Heart left ventricle (tissue), 16 donors: Measurements from ENCODE around the gene SSH2. TPM values are rescaled to one million over a fixed set of nuclear protein-coding genes. Genes with fewer than 3 reads are reported as not detected.

Experiments used
- ATAC-seq, 4 donors: fragments of 200-7000 bp; cut with Tn5 transposase; one replicate each; pipeline ENCODE4 v1.9.1; 2020 to 2022; ENCODE audit warnings: moderate library complexity in 4 of 4, mild to moderate bottlenecking in 3 of 4, moderate number of reproducible peaks in 1 of 4
- DNase-seq, 5 donors: peaks; one replicate each; pipeline ENCODE4 v3.0.0-alpha.2; 2020
- H3K27ac ChIP-seq, 12 donors: fragments of 200-600 bp; sonication (generic) in 4 of 12; one replicate each; pipeline versions ENCODE4 v1.5.0 to v1.8.0; 2016 to 2022; ENCODE audit warnings: mild to moderate bottlenecking in 2 of 12
- H3K27me3 ChIP-seq, 9 donors: fragments of 200-600 bp; sonication (generic) in 2 of 9; one replicate each; pipeline versions ENCODE4 v1.5.1 to v1.8.0; 2016 to 2022; ENCODE audit warnings: mild to moderate bottlenecking in 3 of 9
- H3K36me3 ChIP-seq, 9 donors: fragments of 200-600 bp; sonication (generic) in 2 of 9; one replicate each; pipeline versions ENCODE4 v1.5.0 to v1.8.0; 2018 to 2022; ENCODE audit warnings: mild to moderate bottlenecking in 2 of 9
- H3K4me1 ChIP-seq, 12 donors: fragments of 200-600 bp; sonication (generic) in 4 of 12; one replicate each; pipeline versions ENCODE4 v1.5.0 to v1.8.0; 2016 to 2022; ENCODE audit warnings: mild to moderate bottlenecking in 3 of 12
- H3K4me3 ChIP-seq, 12 donors: fragments of 200-600 bp; sonication (generic) in 4 of 12; one replicate each; pipeline versions ENCODE4 v1.5.0 to v1.8.0; 2017 to 2022; ENCODE audit warnings: mild to moderate bottlenecking in 9 of 12, moderate library complexity in 4 of 12
- H3K9me3 ChIP-seq, 12 donors: fragments of 200-600 bp; sonication (generic) in 4 of 12; one replicate each; pipeline versions ENCODE4 v1.5.0 to v1.8.0; 2016 to 2022; ENCODE audit warnings: mild to moderate bottlenecking in 1 of 12
- POLR2A ChIP-seq, 2 donors: fragments of 450-650 bp; IDR thresholded peaks; one replicate each; pipeline ENCODE4 v1.6.1; 2017; ENCODE audit warnings: antibody characterized with exemption in 2 of 2, mild to moderate bottlenecking in 2 of 2, moderate library complexity in 2 of 2
- WGBS, 4 donors: extraction: QIAGEN DNeasy Blood & Tissue Kit in 2 of 4; methylation state at CpG; one replicate each; pipeline versions ENCODE4 v1.1.5 to v1.1.7; 2013 to 2018; 5-methylcytosine and 5-hydroxymethylcytosine counted together
- intact Hi-C, 10 donors: fragments of 100-400 bp; cut with DNase I; formaldehyde crosslinking; loops; one replicate each; pipeline versions ENCODE4 v1.11.1 to v1.14.2; 2022
- long read RNA-seq, 3 donors: library from polyadenylated mRNA; unstranded; transcript quantifications; one replicate each; pipeline ENCODE4 v2.0.0, GENCODE V29; 2020 to 2021
- polyA plus RNA-seq, 2 donors: library from polyadenylated mRNA; stranded (reverse); fragments of 200-250 nt; gene quantifications; one replicate each; pipeline ENCODE4 v1.2.3, GENCODE V29; 2013
- total RNA-seq, 9 donors: library from RNA; depleted of rRNA in 2 of 9; stranded (reverse); fragments of >200 nt in 2 of 9; fragmentation: NEBNext Ultra II Directional in 3 of 9; extraction: Animal tissue kit (Norgen Biotek cat#: 25700) in 3 of 9; gene quantifications; one replicate each; pipeline versions ENCODE4 v1.1.0 to v1.2.4, GENCODE V29; 2016 to 2023
- TF ChIP-seq, protein P1 (sequence below), 12 donors: fragments of 200-600 bp; sonication (generic) in 4 of 12; IDR thresholded peaks; one replicate each; pipeline versions ENCODE4 v1.5.0 to v1.8.0; 2018 to 2022; ENCODE audit warnings: antibody characterized with exemption in 12 of 12, mild to moderate bottlenecking in 5 of 12
- donor health status: ischemic (EF 13 %, LVEDD 7.1; RV severe dilation, severe dysfunction).
- donor health status: healthy with polysubstance abuse.
- donor health status: DM: no; HTN: yes; CAD: no.
- donor health status: DM: no; HTN: no; CAD: no.
- donor health status: ischemic (EF 25% LVEDD 6.9; RV normal size, moderate dysfunction).
- donor health status: ischemic (EF 25% LVEDD 5.7; RV mildly dilated, moderate dysfunction).
- donor health status: healthy.
- donor health status: DM: yes; HTN: yes; CAD: no.
- donor health status: ischemic (EF 35%, LVEDD 5.7; RV mildly dilated, moderate dysfunction).
- donor health status: nonischemic (EF 11% LVEDD 7.7; RV severe dilation, severe dysfunction).
- donor health status: DM: yes; HTN: yes; CAD: no.
- donor health status: PGD.
- donor health status: ischemic (EF 29% LVEDD 5.4; RV normal size, mild dysfunction).
- donor health status: nonischemic (EF 23%, LVEDD 6.1; RV moderate dilation, normal function).

Gene SSH2, protein sequence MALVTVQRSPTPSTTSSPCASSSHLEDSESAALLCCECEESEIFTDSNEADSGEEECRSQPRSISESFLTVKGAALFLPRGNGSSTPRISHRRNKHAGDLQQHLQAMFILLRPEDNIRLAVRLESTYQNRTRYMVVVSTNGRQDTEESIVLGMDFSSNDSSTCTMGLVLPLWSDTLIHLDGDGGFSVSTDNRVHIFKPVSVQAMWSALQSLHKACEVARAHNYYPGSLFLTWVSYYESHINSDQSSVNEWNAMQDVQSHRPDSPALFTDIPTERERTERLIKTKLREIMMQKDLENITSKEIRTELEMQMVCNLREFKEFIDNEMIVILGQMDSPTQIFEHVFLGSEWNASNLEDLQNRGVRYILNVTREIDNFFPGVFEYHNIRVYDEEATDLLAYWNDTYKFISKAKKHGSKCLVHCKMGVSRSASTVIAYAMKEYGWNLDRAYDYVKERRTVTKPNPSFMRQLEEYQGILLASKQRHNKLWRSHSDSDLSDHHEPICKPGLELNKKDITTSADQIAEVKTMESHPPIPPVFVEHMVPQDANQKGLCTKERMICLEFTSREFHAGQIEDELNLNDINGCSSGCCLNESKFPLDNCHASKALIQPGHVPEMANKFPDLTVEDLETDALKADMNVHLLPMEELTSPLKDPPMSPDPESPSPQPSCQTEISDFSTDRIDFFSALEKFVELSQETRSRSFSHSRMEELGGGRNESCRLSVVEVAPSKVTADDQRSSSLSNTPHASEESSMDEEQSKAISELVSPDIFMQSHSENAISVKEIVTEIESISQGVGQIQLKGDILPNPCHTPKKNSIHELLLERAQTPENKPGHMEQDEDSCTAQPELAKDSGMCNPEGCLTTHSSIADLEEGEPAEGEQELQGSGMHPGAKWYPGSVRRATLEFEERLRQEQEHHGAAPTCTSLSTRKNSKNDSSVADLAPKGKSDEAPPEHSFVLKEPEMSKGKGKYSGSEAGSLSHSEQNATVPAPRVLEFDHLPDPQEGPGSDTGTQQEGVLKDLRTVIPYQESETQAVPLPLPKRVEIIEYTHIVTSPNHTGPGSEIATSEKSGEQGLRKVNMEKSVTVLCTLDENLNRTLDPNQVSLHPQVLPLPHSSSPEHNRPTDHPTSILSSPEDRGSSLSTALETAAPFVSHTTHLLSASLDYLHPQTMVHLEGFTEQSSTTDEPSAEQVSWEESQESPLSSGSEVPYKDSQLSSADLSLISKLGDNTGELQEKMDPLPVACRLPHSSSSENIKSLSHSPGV (N-terminal part only)
- 10 to 100 TPM; 27.3 to 46.7 (median 38.2) TPM for total RNA-seq
- 10 to 100 TPM; 20.8 to 26.0 TPM for polyA plus RNA-seq
- long read RNA-seq, donor 1, partial matches to known transcripts = 0 of 18 reads
- long read RNA-seq, donor 1, other reads (novel, unspliced or antisense) = 16 of 18 reads
- long read RNA-seq, donor 2, partial matches to known transcripts = 0 of 10 reads
- long read RNA-seq, donor 2, other reads (novel, unspliced or antisense) = 9 of 10 reads
- long read RNA-seq, donor 3, partial matches to known transcripts = 1 of 18 reads
- long read RNA-seq, donor 3, other reads (novel, unspliced or antisense) = 13 of 18 reads

DNA sequence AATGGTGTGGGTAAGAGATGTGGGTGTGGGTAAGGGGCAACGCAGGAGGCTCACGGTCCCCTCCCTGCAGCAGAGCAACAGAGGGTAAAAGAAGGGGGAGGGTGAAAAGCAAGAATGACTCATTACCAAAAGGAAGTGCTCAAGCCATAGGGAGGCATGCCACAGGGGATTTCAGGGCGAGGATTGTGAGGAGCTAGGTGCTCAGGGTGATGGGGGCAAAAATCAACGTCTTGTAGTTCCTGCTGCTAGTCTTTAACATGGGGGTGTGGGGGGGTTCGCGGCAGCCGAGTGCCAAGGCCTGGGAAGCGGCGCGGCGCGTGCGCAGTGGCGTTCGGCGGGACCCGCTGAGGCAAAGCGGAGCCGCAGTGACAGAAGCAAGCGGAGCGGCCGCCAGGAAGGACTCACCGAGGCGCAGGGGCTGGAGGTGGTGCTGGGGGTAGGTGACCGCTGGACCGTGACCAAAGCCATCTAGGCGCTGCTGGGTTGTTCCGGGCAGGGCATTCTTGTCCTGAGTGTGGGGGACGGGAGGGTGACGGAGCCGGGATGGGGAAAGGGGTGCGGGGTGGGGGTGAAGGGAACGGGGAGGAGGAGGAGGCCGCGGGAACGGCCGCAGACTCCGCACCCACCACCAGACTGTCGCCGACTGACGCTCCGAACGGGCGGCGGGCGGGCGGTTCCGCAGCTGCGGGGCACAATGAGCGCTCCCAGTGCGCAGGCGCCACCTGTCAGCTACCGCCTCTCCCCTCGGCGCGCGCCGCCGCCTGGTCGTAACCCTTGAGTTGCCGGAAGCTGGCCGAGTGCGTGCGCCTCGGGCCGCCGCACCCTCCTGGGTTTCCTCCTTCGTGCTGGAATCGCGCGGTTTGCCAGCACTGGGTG is at the start of gene SSH2:
Gene SSH2 (minus strand): TSS at position 696 of the 876 bp plus-strand sequence. CDS start 228 bp downstream, at position 468.
- intact Hi-C loops = loop anchor here (1.0 to 10.0 kb wide), 14 partner anchors 42 to 347 kb away; no protein-coding TSS in a partner anchor
- Histone ChIP-seq H3K9me3 (no peaks in the 10 kb centered on the region), H3K4me1 (peaks cover 0 to 40% (median 31%) of the 10 kb centered on the region in 12 donors), H3K27me3 (no peaks in the 10 kb centered on the region), H3K36me3 (peaks cover 0 to 4% (median 0%) of the 10 kb centered on the region in 9 donors), H3K27ac (peak within 1 kb of the TSS; percentile 46 to 93 (median 88)), H3K4me3 (peak within 1 kb of the TSS; percentile 65 to 95 (median 83))
- TF ChIP-seq POLR2A (IDR thresholded peaks at IDR 0.05) = peak in 1 of 2 donors; percentile 56
- TF ChIP-seq, protein P1, sequence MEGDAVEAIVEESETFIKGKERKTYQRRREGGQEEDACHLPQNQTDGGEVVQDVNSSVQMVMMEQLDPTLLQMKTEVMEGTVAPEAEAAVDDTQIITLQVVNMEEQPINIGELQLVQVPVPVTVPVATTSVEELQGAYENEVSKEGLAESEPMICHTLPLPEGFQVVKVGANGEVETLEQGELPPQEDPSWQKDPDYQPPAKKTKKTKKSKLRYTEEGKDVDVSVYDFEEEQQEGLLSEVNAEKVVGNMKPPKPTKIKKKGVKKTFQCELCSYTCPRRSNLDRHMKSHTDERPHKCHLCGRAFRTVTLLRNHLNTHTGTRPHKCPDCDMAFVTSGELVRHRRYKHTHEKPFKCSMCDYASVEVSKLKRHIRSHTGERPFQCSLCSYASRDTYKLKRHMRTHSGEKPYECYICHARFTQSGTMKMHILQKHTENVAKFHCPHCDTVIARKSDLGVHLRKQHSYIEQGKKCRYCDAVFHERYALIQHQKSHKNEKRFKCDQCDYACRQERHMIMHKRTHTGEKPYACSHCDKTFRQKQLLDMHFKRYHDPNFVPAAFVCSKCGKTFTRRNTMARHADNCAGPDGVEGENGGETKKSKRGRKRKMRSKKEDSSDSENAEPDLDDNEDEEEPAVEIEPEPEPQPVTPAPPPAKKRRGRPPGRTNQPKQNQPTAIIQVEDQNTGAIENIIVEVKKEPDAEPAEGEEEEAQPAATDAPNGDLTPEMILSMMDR (IDR thresholded peaks at IDR 0.05) = peak in 3 of 12 donors; percentile 9 to 26 (median 21)
- WGBS, 4 donors = 0 to 1% (median 1%) methylated on average over 26 to 71 of the region's 71 CpGs
- DNase-seq (peak; percentile 88 to 95 (median 92)), ATAC-seq (peak; percentile 81 to 96 (median 94))

DNA sequence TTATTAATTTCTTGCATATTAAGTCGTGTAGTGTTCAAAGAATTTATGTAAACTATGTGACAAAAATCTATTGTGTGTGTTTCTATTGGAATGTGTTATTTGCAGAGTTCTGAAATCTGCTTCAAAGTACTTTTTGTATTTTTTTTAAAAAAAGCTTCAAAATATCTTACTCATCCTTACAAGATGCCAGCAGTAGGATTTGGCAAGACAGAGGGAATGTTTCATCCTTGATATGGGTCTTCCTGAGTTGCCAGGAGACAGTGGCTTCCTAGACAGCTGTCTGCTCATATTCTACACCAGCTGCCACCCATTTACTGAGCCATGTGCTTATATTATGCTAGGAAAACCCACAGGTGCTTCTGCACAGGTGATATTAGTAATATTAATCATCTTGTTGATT is 47.8 kb upstream of the SSH2 start:
- WGBS, 4 donors = 67 to 76% (median 72%) methylated on average over 1 of the region's 1 CpG
- H3K36me3 ChIP-seq = no peaks in the 10 kb centered on the region
- intact Hi-C loops = no loop called here
- no peak for TF ChIP-seq POLR2A (IDR thresholded peaks at IDR 0.05)
- TF ChIP-seq, protein P1 (IDR thresholded peaks at IDR 0.05) = no peak
- no peak overlapping the region for H3K27ac ChIP-seq
- ATAC-seq (no peak), DNase-seq (no peak)
- H3K4me3 ChIP-seq = no peak overlapping the region
- no peaks in the 10 kb centered on the region for H3K27me3 ChIP-seq
- no peaks in the 10 kb centered on the region for H3K9me3 ChIP-seq
- H3K4me1 ChIP-seq = no peaks in the 10 kb centered on the region

DNA sequence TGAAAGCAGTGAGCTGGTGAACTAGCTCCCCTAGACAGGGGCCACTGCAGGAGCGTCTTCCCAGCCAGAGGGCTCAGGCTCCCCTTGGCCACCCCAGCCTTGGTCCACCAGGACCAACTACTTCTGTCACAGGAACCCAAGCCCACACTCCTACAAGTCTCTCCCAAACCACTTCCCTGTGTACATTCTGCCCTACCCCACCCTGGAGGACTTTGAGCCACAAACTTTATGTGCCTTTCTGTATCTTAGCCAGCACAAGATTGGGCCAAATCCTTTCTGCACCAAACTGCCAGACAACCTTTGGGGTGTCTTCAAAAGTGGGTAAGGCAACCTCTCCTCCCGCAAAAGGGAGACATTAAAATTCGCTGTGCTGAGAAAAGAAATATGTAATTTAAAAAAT is 43.0 kb upstream of the SSH2 start:
- H3K4me3 ChIP-seq = no peak overlapping the region
- ATAC-seq = no peak
- H3K27me3 ChIP-seq = no peaks in the 10 kb centered on the region
- WGBS, 4 donors = 92 to 100% (median 97%) methylated on average over 3 of the region's 3 CpGs
- no peaks in the 10 kb centered on the region for H3K4me1 ChIP-seq
- H3K36me3 ChIP-seq = no peaks in the 10 kb centered on the region
- TF ChIP-seq POLR2A (IDR thresholded peaks at IDR 0.05) = no peak
- TF ChIP-seq, protein P1 (IDR thresholded peaks at IDR 0.05) = no peak
- DNase-seq = no peak
- H3K9me3 ChIP-seq = no peaks in the 10 kb centered on the region
- intact Hi-C loops = no loop called here
- H3K27ac ChIP-seq = no peak overlapping the region
